Uterus (tissue), 2 donors: ENCODE data around the gene FAM110D.

Experiments
- POLR2A ChIP-seq, 2 donors: fragments of 450-650 bp; IDR thresholded peaks; one replicate each; pipeline ENCODE4 v1.6.1; 2016; ENCODE audit warnings: antibody characterized with exemption in 2 of 2, mild to moderate bottlenecking in 1 of 2, moderate library complexity in 1 of 2
- TF ChIP-seq, protein P1 (sequence below), 4 experiments: fragments of 200-600 bp in 2 of 4; fragments of 450-650 bp in 2 of 4; sonication (generic) in 2 of 4; IDR thresholded peaks; one replicate each; pipeline ENCODE4 v1.5.1; 2016 to 2019; ENCODE audit warnings: antibody characterized with exemption in 4 of 4, mild to moderate bottlenecking in 2 of 4, moderate library complexity in 1 of 4

DNA sequence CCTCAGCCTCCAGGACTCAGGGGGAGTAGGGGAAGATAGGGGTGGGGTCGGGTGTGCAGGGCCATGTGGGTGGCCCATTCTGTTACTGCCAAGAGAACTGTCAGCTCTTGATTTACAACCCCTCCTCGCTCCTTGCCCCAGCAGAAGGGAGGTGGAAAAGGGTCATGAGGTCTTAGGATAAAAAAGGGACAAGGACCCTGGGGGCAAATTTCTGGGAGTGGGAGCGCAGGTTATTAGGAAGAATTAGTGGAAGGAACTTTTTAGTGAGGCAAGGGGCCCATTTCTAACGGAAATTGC, 812 bp downstream of the FAM110D start:
- TF ChIP-seq, protein P1, sequence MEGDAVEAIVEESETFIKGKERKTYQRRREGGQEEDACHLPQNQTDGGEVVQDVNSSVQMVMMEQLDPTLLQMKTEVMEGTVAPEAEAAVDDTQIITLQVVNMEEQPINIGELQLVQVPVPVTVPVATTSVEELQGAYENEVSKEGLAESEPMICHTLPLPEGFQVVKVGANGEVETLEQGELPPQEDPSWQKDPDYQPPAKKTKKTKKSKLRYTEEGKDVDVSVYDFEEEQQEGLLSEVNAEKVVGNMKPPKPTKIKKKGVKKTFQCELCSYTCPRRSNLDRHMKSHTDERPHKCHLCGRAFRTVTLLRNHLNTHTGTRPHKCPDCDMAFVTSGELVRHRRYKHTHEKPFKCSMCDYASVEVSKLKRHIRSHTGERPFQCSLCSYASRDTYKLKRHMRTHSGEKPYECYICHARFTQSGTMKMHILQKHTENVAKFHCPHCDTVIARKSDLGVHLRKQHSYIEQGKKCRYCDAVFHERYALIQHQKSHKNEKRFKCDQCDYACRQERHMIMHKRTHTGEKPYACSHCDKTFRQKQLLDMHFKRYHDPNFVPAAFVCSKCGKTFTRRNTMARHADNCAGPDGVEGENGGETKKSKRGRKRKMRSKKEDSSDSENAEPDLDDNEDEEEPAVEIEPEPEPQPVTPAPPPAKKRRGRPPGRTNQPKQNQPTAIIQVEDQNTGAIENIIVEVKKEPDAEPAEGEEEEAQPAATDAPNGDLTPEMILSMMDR (IDR thresholded peaks at IDR 0.05) = no peak
- TF ChIP-seq POLR2A (IDR thresholded peaks at IDR 0.05) = no peak
